Retina (tissue), 1 donor: ENCODE measurements around the gene RASGEF1C.

Source experiments
- DNase-seq: peaks from one replicate; pipeline ENCODE4 v3.0.0-alpha.2; 2016

Gene RASGEF1C

GRCh38 chr5:180118391-180118791 lies 90.6 kb downstream of the RASGEF1C start:
- no peak for DNase-seq

GRCh38 chr5:180117000-180117725 lies 91.8 kb downstream of the RASGEF1C start:
- DNase-seq, result no peak

- no peak for DNase-seq
Measured at GRCh38 chr5:180116077-180116999, 92.7 kb downstream of the RASGEF1C start.

- no peak for DNase-seq
Measured at GRCh38 chr5:180115326-180116076, 93.5 kb downstream of the RASGEF1C start.

GRCh38 chr5:180114304-180115003 lies 94.6 kb downstream of the RASGEF1C start:
- no peak for DNase-seq

- DNase-seq, result no peak
Measured at GRCh38 chr5:180113660-180114303, 95.2 kb downstream of the RASGEF1C start.

GRCh38 chr5:180112181-180112861 lies 96.7 kb downstream of the RASGEF1C start:
- DNase-seq, result no peak

GRCh38 chr5:180111273-180112002 lies 97.6 kb downstream of the RASGEF1C start:
- no peak for DNase-seq

GRCh38 chr5:180109920-180110319 lies 99.1 kb downstream of the RASGEF1C start:
- DNase-seq, result no peak

GRCh38 chr5:180107005-180107404 lies 102.0 kb downstream of the RASGEF1C start:
- DNase-seq, result no peak

GRCh38 chr5:180105827-180106312 lies 103.1 kb downstream of the RASGEF1C start:
- no peak for DNase-seq

- no peak for DNase-seq
Measured at GRCh38 chr5:180104168-180104530, 104.9 kb downstream of the RASGEF1C start.

- DNase-seq, result no peak
Measured at GRCh38 chr5:180103487-180104167, 105.4 kb downstream of the RASGEF1C start.

GRCh38 chr5:180102636-180103035 lies 106.4 kb downstream of the RASGEF1C start:
- no peak for DNase-seq

- no peak for DNase-seq
Measured at GRCh38 chr5:180101451-180102105, 107.4 kb downstream of the RASGEF1C start.

GRCh38 chr5:180100621-180101450 lies 108.2 kb downstream of the RASGEF1C start:
- no peak for DNase-seq

- DNase-seq, result no peak
Measured at GRCh38 chr5:180099733-180100611, 109.0 kb downstream of the RASGEF1C start.
